NCI-H2081 (cell line): ENCODE results near the gene DICER1.

Experiments used
- DNase-seq, 2 experiments: peaks; one replicate each; lab custom pipeline; 2025; lab: John Stamatoyannopoulos, UW

The DICER1 gene

GRCh38 chr14:95087619-95088018 is 69.7 kb downstream of the DICER1 start:
- no peak for DNase-seq

GRCh38 chr14:95085321-95085720 is 72.0 kb downstream of the DICER1 start:
- no peak for DNase-seq

GRCh38 chr14:95078867-95079266 is 78.5 kb downstream of the DICER1 start:
- DNase-seq: no peak

GRCh38 chr14:95077345-95077744 is 80.0 kb downstream of the DICER1 start:
- DNase-seq: no peak

GRCh38 chr14:95075789-95076188 is 81.5 kb downstream of the DICER1 start:
- DNase-seq: no peak

- no peak for DNase-seq
These were observed 83.4 kb downstream of the DICER1 start for GRCh38 chr14:95073947-95074346.

GRCh38 chr14:95072310-95072905 is 84.9 kb downstream of the DICER1 start:
- DNase-seq: no peak

GRCh38 chr14:95071649-95072280 is 85.6 kb downstream of the DICER1 start:
- DNase-seq: no peak

GRCh38 chr14:95070748-95071435 is 86.4 kb downstream of the DICER1 start:
- DNase-seq: no peak

GRCh38 chr14:95069547-95069946 is 87.8 kb downstream of the DICER1 start:
- DNase-seq: no peak

GRCh38 chr14:95069018-95069417 is 88.3 kb downstream of the DICER1 start:
- no peak for DNase-seq

GRCh38 chr14:95068521-95068920 is 88.8 kb downstream of the DICER1 start:
- DNase-seq: no peak

- DNase-seq: no peak
These were observed 89.2 kb downstream of the DICER1 start for GRCh38 chr14:95068080-95068479.

- no peak for DNase-seq
These were observed 89.8 kb downstream of the DICER1 start for GRCh38 chr14:95067526-95067925.

GRCh38 chr14:95066427-95066986 is 90.8 kb downstream of the DICER1 start:
- DNase-seq: no peak

- DNase-seq: no peak
These were observed 91.9 kb downstream of the DICER1 start for GRCh38 chr14:95065411-95065810.

- DNase-seq: no peak
These were observed 92.6 kb downstream of the DICER1 start for GRCh38 chr14:95064734-95065133.

GRCh38 chr14:95064256-95064655 is 93.1 kb downstream of the DICER1 start:
- no peak for DNase-seq

GRCh38 chr14:95063391-95063790 is 93.9 kb downstream of the DICER1 start:
- no peak for DNase-seq

GRCh38 chr14:95062946-95063345 is 94.4 kb downstream of the DICER1 start:
- no peak for DNase-seq

- DNase-seq: no peak
These were observed 95.1 kb downstream of the DICER1 start for GRCh38 chr14:95062220-95062619.

GRCh38 chr14:95061317-95062093 is 95.8 kb downstream of the DICER1 start:
- no peak for DNase-seq
